HG02973 (cell line): ENCODE data around the gene MINK1.
"Not testable (repeated sequence)": the region's sequence is repeated elsewhere in the genome, so short reads cannot be mapped to it uniquely, and the experiment has no call there.

Experiments
- ATAC-seq: cut with Tn5 transposase; IDR thresholded peaks from one replicate; pipeline ENCODE4 v1.9.1; 2021; ENCODE audit warnings: moderate library complexity; ENCODE audit not compliant: unreplicated experiment

MINK1 gene

DNA sequence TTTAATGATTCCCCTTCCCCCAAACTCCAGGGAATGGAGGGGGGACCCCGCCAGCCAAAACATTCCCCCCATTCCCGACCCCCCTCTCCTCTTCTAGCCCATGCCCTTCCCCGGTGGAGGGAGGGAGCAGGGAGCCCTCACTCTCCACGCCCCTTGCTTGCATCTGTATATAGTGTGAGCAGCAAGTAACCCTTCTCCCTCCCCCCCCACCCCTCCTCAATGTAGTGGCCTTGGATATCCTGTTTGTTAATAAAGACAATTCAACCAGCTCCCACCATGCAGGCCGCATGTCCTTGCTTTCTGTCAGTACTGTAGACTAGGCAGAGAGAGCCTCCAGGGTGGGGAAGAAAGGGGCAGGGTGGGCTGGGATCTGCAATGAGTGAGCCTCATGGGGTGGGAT lies 64.6 kb downstream of the MINK1 start:
- ATAC-seq: no peak

GRCh38 chr17:4898351-4898750 lies 65.2 kb downstream of the MINK1 start:
- no peak for ATAC-seq

- ATAC-seq: no peak
Observed at GRCh38 chr17:4898927-4899326, 65.8 kb downstream of the MINK1 start.

DNA sequence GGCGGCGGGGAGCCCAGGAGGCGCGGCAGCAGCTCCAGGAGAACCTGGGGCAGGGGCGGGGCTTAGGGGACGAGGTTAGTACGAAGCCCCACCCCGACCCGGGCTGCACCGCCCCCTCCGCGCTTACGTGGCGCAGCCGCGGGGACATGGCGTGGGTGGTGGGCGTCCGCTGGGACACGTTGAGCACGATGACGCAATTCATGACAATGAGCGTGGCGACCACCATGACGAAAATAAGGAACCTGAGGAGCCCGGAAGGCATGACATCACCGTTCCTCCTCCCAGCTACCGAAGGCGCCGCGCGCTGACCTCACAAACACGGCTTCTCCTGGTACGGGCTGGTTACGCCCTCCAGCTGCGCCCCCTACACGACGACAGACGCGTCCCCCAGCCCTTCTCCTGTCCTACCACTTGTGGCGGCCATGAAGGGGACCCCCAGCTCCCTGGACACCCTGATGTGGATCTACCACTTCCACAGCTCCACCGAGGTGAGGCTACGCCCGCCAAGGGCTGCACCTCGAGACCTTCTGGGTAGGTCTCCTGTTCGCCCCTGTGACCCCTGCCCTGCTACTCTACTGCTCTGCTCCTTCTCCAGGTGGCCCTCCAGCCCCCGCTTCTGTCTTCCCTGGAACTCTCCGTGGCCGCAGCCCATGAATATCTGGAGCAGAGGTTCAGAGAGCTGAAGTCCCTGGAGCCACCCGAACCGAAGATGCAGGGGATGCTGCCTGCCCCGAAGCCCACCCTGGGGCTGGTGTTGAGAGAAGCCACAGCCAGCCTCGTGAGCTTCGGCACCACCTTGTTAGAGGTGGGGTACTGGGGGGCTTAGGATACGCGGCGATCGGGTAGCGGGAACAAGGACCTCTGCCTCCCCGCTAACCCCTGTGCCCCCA lies 66.4 kb downstream of the MINK1 start, which contains the start of gene C17orf107:
Gene C17orf107, plus strand, starts transcription at position 196 of the 890 bp plus-strand sequence. Its CDS starts 227 bp downstream, at position 423.
- ATAC-seq: no peak

- ATAC-seq: no peak
Observed at GRCh38 chr17:4900231-4901107, 67.3 kb downstream of the MINK1 start.

GRCh38 chr17:4901108-4901647 lies 68.0 kb downstream of the MINK1 start:
- no peak for ATAC-seq

GRCh38 chr17:4901648-4902344 lies 68.7 kb downstream of the MINK1 start:
- no peak for ATAC-seq

- ATAC-seq: no peak
Observed at GRCh38 chr17:4902540-4902939, 69.4 kb downstream of the MINK1 start.

DNA sequence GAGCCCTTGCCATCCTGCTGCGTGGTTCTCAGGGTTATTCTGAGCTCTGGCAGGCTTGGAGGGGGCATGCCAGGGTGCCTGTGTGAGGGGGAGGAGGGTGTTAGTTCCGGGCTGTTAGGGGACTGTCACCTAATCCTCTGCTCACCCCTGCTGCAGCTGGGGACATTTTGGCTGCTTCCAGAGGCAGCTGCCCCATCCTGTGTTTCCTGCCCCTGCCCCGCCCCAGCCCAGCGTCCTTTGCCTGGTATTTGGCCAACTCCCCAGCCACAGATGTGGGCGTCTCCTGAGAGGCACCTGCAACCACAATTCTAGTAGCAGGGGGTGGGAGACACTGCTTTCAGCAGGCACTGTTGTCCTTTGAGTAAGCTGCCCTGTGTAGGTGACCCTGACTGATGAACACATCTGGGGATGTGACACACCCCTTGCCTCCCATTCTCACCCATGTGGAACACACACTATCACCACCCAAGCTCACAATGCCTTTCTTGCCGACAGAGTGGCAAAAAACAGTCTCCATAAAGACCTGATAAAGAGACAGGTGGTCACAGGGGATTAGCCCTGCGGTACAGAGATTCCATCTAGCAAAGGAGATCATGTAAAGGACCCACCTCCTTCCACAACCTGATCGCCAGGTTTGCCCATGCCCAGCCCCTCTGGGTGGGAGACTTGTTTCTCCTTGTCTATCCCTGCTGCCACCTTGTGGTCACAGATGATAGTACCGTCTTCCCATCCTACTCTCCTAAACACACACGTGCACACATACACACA lies 70.1 kb downstream of the MINK1 start, which contains the start of gene CHRNE:
Gene CHRNE, minus strand, starts transcription at position 48 of the 768 bp plus-strand sequence. Its CDS starts 35 bp downstream, at position 13.
- ATAC-seq: no peak

DNA sequence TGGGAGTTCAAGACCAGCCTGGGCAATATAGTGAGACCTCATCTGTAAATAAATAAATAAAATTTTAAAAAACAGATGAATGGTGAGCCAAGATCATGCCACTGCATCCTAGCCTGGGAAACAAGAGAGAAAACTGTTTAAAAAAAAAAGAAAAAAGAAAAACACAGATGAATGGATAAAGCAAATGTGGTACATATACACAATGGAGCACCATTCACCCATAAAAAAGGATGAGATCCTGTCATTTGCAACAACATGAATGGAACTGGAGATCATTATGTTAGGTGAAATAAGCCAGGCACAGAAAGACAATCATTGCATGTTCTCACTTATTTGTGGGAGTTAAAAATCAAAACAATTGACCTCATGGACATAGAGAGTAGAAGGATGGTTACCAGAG lies 73.5 kb downstream of the MINK1 start:
- not testable (repeated sequence) for ATAC-seq

GRCh38 chr17:4908301-4908700 lies 75.2 kb downstream of the MINK1 start:
- ATAC-seq: no peak

- ATAC-seq: no peak
Observed at GRCh38 chr17:4908711-4909496, 75.8 kb downstream of the MINK1 start.

- no peak for ATAC-seq
Observed at GRCh38 chr17:4913994-4914393, 80.9 kb downstream of the MINK1 start.

- ATAC-seq: not testable (repeated sequence)
Observed at GRCh38 chr17:4914551-4914950, 81.4 kb downstream of the MINK1 start.

- ATAC-seq: no peak
Observed at GRCh38 chr17:4919511-4920047, 86.4 kb downstream of the MINK1 start.

- ATAC-seq: no peak
Observed at GRCh38 chr17:4920351-4921048, 87.4 kb downstream of the MINK1 start.

GRCh38 chr17:4921320-4921719 lies 88.2 kb downstream of the MINK1 start:
- ATAC-seq: no peak
